H7 (cell line): ENCODE results near the gene A4GALT. TPM values are rescaled to one million over a fixed set of nuclear protein-coding genes. Genes with fewer than 3 reads are reported as not detected.
A peak's percentile ranks its signal among the peaks of the same experiment; 100 is the strongest.
"Not testable (repeated sequence)": the region's sequence is repeated elsewhere in the genome, so short reads cannot be mapped to it uniquely, and the experiment has no call there.

Experiments
- DNase-seq: peaks from one replicate; pipeline ENCODE4 v3.0.0; 2012
- H3K27me3 ChIP-seq: 2 replicates; pipeline ENCODE4 v1.6.0; 2011; ENCODE audit warnings: mild to moderate bottlenecking, low read length; ENCODE audit not compliant: control insufficient read depth, insufficient read depth
- H3K36me3 ChIP-seq: replicated peaks from 2 replicates; pipeline ENCODE4 v1.5.1; 2011; ENCODE audit warnings: low read length; ENCODE audit not compliant: control insufficient read depth, insufficient read depth
- H3K4me3 ChIP-seq: 2 replicates; pipeline ENCODE4 v1.5.1; 2011; ENCODE audit warnings: low read depth, mild to moderate bottlenecking, control low read depth, low read length, moderate library complexity; ENCODE audit not compliant: insufficient read depth
- total RNA-seq: library from RNA; depleted of rRNA; stranded (reverse); fragments of >200 nt; shearing (Covaris generic); gene quantifications from 2 replicates; pipeline ENCODE4 v1.2.3, GENCODE V29; 2014

Gene A4GALT
- total RNA-seq, 1 experiment from 2014 or later, result 7.6 TPM

DNA sequence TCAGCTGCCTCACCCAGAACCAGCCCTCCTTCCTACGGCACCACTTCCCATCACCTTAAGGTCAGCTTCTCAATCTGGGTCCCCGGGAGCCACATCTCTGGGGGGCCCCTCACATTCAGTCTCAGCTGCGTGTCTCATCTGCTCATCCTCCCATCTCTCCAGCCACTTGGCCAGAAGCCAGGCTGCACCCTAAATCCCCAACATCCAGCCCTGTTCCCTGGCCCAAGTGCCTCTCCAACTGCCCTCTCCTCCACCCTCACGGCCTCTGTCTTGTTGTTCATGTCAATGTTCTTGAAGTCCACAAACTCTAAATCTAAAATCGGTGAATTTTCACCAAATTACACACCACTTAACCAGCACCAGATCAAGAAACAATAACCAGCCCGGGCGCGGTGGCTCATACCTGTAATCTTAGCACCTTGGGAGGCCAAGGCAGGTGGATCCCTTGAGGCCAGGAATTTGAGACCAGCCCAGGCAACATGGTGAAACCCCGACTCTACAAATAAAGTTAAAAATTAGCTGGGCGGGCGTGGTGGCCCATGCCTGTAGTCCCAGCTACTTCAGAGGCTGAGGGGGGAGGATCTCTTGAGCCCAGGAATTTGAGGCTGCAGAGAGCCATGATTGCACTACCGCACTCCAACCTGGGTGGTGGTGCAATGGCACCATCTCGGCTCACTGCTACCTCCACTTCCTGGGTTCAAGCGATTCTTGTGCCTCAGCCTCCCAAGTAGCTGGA lies 33.7 kb downstream of the A4GALT start:
- Histone ChIP-seq H3K4me3 (no peak overlapping the region), H3K36me3 (no peaks in the 10 kb centered on the region), H3K27me3 (no peaks in the 10 kb centered on the region)
- DNase-seq, result no peak

DNA sequence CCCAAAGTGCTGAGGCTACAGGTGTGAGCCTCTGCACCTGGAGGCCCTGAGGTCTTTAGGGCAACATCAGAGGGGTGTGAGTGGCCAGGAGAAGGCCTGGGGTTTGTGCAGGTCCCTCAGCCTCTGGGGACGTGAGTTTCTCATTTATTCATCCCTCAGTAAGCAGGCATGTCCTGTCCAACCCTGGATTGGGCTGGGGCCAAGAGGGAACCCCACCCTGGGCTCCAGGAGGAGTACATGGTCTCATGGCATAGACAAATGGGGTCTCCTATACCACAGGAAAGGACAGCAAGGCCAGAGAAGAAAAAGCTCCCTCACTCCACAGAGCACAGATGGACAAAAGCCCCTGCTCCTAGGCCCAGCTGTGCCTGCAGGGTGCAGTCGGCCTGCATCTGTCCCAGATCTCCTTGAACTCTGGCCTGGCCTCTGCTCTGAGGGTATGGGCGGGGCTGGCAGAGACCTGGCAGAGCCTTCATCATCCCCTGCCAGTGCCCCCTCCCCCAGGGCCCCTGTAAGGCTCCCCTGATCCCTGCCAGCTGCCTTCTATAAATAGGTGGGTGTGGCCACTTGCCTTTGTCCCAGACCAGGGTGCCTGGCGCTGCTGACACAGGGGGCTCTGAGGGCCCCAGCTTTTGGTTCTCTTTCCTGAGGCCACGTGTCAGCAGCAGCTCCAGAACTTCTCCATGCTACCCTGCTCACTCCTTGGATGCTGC lies 34.6 kb downstream of the A4GALT start:
- Histone ChIP-seq H3K27me3 (no peaks in the 10 kb centered on the region), H3K36me3 (no peaks in the 10 kb centered on the region), H3K4me3 (no peak overlapping the region)
- peak; percentile 72 for DNase-seq

DNA sequence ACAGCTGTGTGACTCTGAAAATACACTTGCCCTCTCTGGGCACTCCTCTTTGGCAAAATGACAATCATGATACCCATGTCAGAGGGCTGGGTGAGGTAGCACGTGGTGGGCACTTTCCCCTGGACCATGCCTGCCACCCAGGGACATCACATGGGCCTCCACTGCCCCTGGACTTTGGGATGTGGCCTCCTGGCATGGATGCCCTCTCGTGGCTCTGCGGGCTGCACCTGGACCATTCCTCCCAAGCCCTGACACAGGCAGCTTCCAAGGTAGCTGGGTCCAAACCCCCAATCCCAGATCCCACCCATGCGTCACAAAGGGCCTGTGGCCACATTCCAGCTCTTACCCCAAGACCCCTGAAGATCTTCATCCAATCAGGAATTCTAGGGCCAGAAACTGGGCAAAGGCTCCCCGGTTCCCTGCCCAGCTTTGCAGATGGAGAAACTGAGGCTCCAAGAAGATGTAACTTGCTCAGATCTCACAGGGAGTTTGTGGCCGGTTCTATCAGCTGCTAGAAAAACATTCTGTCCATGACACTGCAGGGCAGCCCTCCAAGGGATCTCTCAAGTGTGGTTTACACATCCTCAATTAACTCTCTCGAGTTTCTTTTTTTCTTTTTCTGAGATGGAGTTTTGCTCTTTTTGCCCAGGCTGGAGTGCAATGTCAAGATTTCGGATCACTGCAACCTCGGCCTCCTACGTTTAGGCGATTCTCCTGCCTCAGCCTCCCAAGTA lies 36.0 kb downstream of the A4GALT start:
- DNase-seq, result peak; percentile 22
- Histone ChIP-seq H3K36me3 (no peaks in the 10 kb centered on the region), H3K4me3 (no peak overlapping the region)

DNA sequence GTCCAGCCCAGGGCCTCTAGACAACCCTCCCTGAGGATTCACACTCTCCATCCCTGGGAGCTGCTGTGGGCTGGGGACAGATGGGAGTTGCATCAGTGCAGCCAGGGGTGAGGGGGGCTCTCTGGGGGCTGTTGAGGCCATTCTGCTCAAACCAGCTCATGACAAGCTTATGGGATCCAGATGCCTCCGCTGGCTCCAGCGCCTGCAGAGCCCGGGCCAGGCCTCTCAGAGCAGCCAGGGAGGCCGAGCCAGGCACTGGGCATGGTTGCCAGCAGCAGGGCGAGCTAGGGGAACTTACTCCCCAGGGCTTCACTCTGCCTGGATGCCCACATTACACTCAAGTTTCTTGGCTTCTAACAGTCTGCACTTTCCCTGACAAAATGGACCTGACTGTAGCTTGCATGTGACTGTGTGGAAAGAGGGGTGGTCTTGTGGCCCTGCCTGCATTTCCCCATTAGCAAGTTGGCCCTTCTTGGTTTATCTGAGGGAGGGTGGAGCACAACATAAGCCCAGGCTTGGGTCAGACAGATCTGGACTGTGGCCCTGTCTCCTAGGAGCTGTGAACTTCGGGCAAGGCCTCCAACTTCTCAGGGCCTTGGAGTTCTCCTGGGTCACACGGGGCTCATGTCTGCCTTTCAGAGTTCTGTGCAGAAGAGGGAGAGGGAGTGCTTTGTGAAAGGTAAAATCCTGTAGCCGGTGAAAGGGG lies 36.9 kb downstream of the A4GALT start:
- no peak overlapping the region for H3K4me3 ChIP-seq
- no peak for DNase-seq
- H3K36me3 ChIP-seq, result no peaks in the 10 kb centered on the region
- no peaks in the 10 kb centered on the region for H3K27me3 ChIP-seq

More for the DNA sequence above, 36.0 kb downstream of the A4GALT start:
- no peaks in the 10 kb centered on the region for H3K27me3 ChIP-seq

DNA sequence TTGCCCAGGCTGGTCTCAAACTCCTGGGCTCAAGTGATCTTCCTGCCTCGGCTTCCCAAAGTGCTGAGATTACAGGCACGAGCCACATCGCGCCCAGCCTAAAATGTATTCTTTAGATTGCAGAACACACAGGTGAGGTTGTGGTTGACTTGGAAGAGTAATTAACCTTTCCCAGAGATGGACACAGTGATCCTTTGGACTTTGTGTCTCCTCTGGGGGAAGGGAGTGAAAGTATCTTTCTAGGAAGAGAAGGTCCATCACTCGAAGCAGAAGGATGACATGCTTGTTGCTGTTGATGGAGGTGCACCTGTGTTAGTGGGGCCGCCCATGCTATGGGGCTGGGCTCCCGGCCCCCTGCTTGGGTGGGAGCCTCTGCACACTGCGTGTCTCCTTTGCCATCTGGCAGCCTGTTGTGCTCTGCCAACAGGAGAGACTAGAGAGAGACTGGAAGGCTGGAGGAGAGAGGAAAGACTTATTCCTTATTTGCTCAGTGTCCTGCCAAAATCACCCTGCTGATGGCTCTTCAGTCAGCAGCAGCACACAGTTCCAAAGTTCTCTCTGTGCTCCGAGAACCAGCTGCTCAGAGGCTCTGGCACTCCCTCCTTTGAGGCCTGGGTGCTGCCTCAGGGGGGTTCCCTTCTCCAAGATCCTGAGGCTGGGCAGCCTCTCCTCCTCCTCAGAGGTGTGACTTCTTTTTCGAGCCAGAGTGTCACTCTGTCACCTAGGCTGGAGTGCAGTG lies 38.4 kb downstream of the A4GALT start:
- Histone ChIP-seq H3K27me3 (no peaks in the 10 kb centered on the region), H3K4me3 (no peak overlapping the region), H3K36me3 (no peaks in the 10 kb centered on the region)
- DNase-seq, result peak; percentile 39

DNA sequence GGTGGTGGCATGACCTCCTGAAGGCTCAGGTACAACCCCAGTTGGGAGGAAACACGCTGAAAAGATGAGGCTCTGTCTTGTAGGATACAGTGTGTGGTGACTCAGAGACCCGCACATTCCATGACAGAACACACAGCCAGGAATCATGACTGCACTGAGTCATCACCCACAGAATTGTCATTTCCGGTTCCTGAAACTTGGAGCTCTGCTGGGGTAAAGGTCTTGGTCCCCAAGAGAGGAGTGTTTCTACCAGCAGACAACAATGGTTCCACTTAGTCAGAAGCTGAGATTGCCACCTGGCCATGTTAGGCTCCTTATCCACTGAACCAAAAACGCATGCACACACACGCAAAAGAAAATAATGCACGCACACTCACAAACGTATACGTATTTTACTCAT lies 40.0 kb downstream of the A4GALT start:
- no peak for DNase-seq
- H3K27me3 ChIP-seq, result no peaks in the 10 kb centered on the region
- no peak overlapping the region for H3K4me3 ChIP-seq
- no peaks in the 10 kb centered on the region for H3K36me3 ChIP-seq

DNA sequence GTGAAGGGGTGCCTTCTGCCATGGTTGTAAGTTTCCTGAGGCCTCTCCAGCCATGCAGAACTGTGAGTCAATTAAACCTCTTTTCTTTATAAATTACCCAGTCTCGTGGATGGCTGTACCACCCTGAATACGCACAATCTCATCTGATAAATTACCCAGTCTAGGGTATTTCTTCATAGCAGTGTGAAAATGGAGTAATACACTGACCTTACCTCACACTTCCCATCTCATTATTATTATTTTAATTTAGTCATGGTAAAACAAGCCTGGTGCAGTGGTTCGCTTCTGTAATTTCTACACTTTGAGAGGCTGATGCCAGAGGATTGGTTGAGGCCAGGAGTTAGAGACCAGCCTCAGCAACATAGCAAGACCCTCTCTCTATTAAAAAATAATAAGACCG lies 41.0 kb downstream of the A4GALT start:
- no peak for DNase-seq
- no peaks in the 10 kb centered on the region for H3K36me3 ChIP-seq
- no peaks in the 10 kb centered on the region for H3K27me3 ChIP-seq
- no peak overlapping the region for H3K4me3 ChIP-seq

DNA sequence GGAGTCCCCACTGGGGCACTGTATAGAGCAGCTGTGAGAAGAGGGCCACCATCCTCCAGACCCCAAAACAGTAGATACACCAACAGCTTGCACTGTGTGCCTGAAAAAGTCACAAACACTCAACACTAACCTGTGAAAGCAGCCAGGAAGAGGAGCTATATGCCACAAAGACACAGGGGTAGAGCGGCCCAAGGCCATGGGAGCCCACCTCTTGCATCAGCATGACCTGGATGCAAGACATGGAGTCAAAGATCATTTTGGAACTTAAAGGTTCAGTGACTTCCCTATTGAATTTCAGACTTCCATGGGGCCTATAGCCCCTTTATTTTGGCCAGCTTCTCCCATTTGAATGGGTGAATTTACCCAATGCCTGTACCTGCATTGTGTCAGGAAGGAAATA lies 41.8 kb downstream of the A4GALT start:
- H3K36me3 ChIP-seq, result no peaks in the 10 kb centered on the region
- H3K4me3 ChIP-seq, result no peak overlapping the region
- DNase-seq, result no peak
- H3K27me3 ChIP-seq, result no peaks in the 10 kb centered on the region

DNA sequence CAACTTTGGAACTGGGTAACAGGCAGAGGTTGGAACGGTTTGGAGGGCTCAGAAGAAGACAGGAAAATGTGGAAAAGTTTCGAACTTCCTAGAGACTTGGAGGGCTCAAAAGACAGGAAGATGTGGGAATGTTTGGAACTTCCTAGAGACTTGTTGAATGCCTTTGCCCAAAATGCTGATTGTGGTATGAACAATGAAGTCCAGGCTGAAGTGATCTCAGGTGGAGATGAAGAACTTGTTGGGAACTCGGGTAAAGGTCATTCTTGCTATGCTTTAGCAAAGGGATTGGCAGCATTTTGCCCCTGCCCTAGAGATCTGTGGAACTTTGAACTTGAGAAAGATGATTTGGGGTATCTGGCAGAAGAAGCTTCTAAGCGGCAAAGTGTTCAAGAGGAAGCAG lies 42.7 kb downstream of the A4GALT start:
- not testable (repeated sequence) for H3K4me3 ChIP-seq, H3K36me3 ChIP-seq, H3K27me3 ChIP-seq, DNase-seq

DNA sequence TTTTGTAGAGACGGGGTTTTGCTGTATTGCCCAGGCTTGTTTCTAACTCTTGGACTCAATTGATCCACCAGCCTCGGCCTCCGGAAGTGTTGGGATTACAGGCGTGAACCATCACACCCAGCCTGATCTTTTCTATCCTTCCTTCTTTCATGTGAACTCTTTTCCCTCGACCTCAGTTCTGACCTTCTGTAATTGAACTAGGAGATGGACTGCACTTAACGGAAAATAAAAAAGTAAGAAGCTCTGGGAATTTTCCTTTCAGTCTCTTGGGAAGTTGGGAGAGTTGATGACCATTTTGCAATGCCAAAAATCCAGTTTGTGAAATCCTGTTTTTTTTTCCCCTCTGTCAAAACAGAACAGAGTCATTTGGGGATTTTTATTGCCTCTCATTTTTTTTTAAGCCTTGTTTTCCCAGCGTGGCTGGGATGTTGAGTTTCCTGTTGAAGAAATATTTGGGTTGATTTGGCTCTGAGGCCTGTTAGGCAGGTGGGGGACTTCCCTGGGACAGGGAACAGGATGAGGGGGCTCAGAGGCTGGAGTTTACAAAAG lies 44.5 kb downstream of the A4GALT start:
- DNase-seq, result no peak
- Histone ChIP-seq H3K4me3 (no peak overlapping the region), H3K36me3 (no peaks in the 10 kb centered on the region), H3K27me3 (no peaks in the 10 kb centered on the region)

DNA sequence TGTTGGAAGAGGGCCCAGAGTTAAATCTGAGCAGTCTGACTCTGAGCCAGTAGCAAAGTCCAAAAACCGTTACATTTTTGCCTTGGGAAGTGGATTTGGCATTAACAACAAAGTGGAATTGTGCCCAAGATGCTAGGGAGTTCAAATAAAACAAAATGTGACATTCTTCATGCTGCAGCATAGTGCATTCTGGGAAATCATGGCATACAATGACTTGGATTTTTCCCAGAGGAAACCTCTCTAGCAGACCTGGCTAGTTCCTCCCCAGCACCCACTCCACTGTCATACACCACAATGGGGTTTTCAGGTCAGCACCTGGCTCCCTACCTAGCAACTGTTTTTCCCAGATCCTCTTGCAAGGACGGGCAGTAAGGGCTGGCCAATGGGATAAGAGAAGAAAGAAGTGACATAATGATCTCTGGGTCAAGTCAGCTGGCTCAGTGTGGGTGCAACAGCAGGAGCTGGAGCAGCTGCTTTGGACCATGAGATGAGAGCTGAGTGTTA lies 46.7 kb downstream of the A4GALT start:
- H3K27me3 ChIP-seq, result no peaks in the 10 kb centered on the region
- H3K36me3 ChIP-seq, result no peaks in the 10 kb centered on the region
- no peak overlapping the region for H3K4me3 ChIP-seq
- DNase-seq, result peak; percentile 65

DNA sequence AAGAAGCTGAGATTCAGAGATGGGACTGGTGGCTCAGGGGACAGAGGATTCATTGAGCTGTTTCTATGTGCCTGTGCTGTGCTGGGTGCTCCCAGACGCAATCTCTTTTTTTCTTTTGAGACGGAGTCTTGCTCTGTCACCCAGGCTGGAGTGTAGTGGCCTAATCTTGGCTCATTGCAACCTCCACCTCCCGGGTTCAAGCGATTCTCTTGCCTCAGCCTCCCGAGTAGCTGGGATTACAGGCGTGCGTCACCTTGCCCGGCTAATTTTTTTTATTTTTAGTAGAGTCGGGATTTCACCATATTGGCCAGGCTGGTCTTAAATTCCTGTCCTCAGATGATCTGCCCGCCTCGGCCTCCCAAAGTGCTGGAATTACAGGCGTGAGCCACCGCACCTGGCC lies 47.6 kb downstream of the A4GALT start:
- not testable (repeated sequence) for H3K27me3 ChIP-seq, H3K4me3 ChIP-seq, DNase-seq, H3K36me3 ChIP-seq

DNA sequence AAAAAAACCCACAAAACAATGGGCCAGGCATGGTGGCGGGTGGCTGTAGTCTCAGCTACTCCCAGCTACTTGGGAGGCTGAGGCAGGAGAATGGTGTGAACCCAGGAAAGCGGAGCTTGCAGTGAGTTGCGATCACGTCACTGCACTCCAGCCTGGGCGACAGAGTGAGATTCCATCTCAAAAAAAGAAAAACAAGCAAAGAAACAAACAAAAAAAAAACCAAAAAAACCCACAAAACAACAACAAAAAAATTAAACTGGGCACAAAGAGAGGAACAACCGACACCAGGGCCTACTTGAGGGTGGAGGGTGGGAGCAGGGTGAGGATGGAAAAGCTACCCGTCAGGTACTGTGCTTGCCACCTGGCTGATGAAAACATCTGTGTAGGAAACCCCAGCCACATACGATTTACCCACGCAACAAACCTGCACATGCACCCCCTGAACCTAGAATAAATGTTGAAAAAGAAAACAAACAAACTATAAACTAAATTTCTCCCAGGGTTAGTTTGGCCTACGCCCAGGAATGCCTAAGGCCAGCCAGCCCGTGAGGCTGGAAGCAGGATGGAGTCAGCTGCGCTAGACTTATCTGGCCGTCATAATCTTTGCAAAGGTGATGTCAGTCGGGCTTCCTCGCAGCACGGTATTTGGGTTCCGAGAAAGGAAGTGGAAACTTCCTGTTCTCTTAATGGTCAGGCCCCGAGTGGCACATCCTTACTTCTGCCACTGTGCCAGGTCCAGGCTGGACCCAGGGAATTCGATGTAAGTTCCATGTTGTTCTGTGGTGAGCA lies 49.6 kb downstream of the A4GALT start:
- Histone ChIP-seq H3K36me3 (no peaks in the 10 kb centered on the region), H3K4me3 (no peak overlapping the region), H3K27me3 (no peaks in the 10 kb centered on the region)
- no peak for DNase-seq
